Tibial nerve (tissue), 4 donors: Measurements from ENCODE around the gene GPR32.

ENCODE experiments used
- EP300 ChIP-seq, 2 donors: sonication (generic); formaldehyde crosslinking; IDR thresholded peaks; one replicate each; pipeline ENCODE4 v1.6.1; 2017; ENCODE audit warnings: antibody characterized with exemption in 2 of 2, mild to moderate bottlenecking in 1 of 2
- POLR2A ChIP-seq, 2 donors: fragments of 450-650 bp; IDR thresholded peaks; one replicate each; pipeline ENCODE4 v1.6.1; 2017; ENCODE audit warnings: antibody characterized with exemption in 2 of 2, mild to moderate bottlenecking in 2 of 2, moderate library complexity in 2 of 2
- TF ChIP-seq, protein P1 (sequence below), 5 experiments: fragments of 200-600 bp in 3 of 5; fragments of 450-650 bp in 2 of 5; sonication (generic) in 3 of 5; IDR thresholded peaks; one replicate each; pipeline ENCODE4 v1.5.1; 2016 to 2019; ENCODE audit warnings: antibody characterized with exemption in 5 of 5, mild to moderate bottlenecking in 3 of 5, moderate library complexity in 2 of 5

DNA sequence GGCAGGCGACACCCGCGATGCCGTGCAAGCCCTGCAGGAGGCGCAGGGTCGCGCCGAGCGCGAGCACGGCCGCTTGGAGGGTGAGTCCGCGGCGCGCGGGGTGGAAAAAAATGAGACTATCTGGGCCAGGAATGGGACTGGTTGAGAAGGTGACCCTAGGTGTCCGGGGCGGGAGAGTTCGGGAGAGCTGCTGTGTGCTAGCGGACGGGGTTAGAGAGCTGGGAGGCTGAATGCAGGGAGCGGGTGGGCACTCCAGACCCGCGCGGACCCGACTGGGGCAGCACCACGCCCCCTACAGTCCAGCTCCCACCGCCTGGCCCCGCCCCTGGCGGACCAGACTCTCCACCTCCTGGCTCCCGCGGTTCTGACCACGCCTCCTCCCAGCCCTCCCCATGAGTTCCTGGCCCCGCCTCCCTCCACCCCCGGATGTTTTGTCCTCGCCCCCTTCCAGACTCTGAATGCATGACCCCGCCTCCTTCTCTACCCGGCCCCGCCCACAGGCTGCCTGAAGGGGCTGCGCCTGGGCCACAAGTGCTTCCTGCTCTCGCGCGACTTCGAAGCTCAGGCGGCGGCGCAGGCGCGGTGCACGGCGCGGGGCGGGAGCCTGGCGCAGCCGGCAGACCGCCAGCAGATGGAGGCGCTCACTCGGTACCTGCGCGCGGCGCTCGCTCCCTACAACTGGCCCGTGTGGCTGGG, 45.6 kb upstream of the GPR32 start:
- TF ChIP-seq, protein P1, sequence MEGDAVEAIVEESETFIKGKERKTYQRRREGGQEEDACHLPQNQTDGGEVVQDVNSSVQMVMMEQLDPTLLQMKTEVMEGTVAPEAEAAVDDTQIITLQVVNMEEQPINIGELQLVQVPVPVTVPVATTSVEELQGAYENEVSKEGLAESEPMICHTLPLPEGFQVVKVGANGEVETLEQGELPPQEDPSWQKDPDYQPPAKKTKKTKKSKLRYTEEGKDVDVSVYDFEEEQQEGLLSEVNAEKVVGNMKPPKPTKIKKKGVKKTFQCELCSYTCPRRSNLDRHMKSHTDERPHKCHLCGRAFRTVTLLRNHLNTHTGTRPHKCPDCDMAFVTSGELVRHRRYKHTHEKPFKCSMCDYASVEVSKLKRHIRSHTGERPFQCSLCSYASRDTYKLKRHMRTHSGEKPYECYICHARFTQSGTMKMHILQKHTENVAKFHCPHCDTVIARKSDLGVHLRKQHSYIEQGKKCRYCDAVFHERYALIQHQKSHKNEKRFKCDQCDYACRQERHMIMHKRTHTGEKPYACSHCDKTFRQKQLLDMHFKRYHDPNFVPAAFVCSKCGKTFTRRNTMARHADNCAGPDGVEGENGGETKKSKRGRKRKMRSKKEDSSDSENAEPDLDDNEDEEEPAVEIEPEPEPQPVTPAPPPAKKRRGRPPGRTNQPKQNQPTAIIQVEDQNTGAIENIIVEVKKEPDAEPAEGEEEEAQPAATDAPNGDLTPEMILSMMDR (IDR thresholded peaks at IDR 0.05): peak; percentile 36 to 83 (median 57)
- TF ChIP-seq EP300 (IDR thresholded peaks at IDR 0.05): peak in 1 of 2 donors; percentile 64
- peak in 1 of 2 donors; percentile 60 for TF ChIP-seq POLR2A (IDR thresholded peaks at IDR 0.05)
